ENCODE results near the gene PLA2G2F.

GRCh38 chr1:20143734-20144565, 4.8 kb downstream of the PLA2G2F start:
- TF ChIP-seq TAF1 (CRISPR knock-in tag; IDR thresholded peaks at IDR 0.05), result no peak
- no peak for TF ChIP-seq MAFK (conservative IDR thresholded peaks at IDR 0.05 in 1 of 2, IDR thresholded peaks at IDR 0.05 in 1 of 2; ENCODE audit: low read length in 2 of 2)
- no peak for TF ChIP-seq NR2F2 (IDR thresholded peaks at IDR 0.05; ENCODE audit: borderline replicate concordance, low read depth)
